NCI-H1417 (cell line): ENCODE measurements around the gene PALMD.

Experiments
- DNase-seq, 3 experiments: peaks; one replicate each; lab custom pipeline; 2025; lab: John Stamatoyannopoulos, UW

Gene PALMD

GRCh38 chr1:99697580-99697979 is 51.7 kb downstream of the PALMD start:
- no peak for DNase-seq

GRCh38 chr1:99700020-99700419 is 54.1 kb downstream of the PALMD start:
- no peak for DNase-seq

- DNase-seq = no peak
Measured at GRCh38 chr1:99702221-99702620, 56.3 kb downstream of the PALMD start.

DNA sequence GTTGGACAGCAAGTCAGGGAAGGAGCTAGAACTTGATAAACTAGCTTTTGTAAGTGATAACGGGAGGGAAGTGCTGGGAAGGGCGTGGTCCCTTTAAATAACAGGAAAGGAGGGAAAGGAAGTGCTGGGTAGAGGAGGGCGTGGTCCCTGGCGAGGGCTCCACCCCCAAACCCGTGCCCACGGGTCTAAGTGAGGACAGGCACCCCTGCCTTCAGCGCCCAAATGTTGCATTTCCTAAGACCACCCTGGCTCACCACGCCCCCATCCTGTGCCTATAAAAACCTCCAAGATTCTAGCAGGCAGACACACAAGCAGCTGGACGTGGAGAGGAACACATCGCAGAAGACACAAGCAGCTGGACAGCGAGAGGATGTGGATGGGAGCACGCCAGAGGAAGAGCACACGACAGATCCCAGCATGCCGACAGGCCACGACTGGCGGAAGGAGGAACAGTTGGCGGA is 58.5 kb downstream of the PALMD start:
- no peak for DNase-seq

- no peak for DNase-seq
Measured at GRCh38 chr1:99705385-99705784, 59.5 kb downstream of the PALMD start.

DNA sequence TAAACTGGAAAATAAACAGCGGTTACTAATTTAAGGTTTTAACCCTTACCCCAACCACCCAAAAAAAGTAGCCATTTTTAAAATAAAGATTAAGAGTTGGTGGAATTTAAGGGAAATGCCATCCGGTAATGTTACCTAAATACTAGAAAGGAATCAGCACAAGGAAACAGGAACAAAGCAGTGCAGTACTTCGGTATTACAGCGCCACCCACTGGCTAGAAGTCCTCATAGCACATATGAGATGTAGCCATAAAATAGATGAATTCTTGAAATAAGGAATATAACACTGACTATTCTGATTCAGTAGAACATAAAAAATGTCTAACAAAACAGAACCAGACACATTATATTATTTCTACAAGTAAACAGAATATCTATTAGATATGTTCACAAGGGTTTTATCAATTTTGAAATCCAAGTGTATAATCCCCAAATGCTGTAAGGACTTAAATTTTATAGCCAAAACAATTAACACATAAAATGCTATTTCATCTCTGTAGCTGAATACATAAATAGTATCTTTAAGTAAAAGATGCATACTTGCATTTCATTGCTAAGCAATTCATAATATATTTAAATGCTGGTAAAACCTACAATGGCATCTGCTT is 61.7 kb downstream of the PALMD start:
- DNase-seq = peak; percentile 49 to 86 (median 63)

- DNase-seq = no peak
Measured at GRCh38 chr1:99710994-99711393, 65.1 kb downstream of the PALMD start.

DNA sequence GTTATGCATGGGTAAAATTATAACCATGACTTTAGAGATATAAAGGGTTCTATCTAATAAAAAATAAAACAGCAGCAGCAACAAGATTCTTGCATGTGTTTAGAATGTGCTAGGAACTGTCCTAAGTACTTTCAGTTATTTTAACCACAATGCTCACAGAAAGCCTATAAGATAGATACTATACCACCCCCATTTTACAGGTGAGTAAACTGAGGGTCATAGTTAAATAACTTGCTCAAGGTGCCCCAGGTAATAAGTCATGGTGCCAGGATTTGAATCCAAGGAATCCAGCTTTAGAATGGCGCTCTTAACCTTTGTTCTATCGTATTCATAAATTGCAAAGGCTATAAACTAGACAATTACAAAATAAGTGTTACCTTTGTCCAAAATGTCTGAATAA is 67.1 kb downstream of the PALMD start:
- DNase-seq = no peak

DNA sequence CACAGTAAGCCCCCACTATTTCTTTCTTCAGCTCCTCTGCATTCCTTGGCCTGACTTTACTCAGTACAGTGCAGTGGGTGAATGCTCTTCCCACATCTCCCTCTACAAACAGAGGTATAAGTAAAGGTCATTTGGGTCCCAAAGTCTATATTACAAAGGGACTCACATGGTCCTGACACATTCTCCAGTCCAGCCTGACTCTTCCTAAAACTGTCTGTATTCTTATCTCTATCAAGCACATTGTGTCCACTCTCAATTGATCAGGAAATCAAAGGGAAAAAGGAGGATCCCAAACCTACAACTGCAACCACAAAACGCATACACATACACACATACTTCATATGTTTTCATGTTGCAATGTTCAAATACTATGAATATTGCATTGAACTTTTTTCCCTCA is 71.1 kb downstream of the PALMD start:
- no peak for DNase-seq

DNA sequence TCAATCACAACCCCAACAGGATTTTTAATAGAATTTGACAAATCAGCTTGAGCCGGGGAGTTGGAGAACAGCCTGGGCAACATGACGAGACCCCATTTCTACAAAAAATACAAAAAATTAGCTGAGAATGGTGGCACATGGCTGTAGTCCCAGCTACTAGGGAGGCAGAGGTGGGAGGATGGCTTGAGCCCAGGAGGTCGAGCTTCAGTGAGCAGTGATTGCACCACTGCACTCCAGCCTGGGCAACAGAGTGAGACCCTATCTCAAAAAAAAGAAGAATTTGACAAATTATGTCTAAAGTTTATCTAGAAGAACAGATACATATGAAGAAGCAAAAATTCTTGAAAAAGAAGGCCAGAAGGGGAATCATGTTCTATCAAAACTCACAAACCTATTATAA is 77.3 kb downstream of the PALMD start:
- DNase-seq = no peak

- no peak for DNase-seq
Measured at GRCh38 chr1:99725996-99726395, 80.1 kb downstream of the PALMD start.

GRCh38 chr1:99726407-99726806 is 80.5 kb downstream of the PALMD start:
- no peak for DNase-seq

GRCh38 chr1:99726818-99727217 is 80.9 kb downstream of the PALMD start:
- DNase-seq = no peak

- peak in 1 of 3 experiments; percentile 20 for DNase-seq
Measured at GRCh38 chr1:99727575-99728185, 81.8 kb downstream of the PALMD start.

DNA sequence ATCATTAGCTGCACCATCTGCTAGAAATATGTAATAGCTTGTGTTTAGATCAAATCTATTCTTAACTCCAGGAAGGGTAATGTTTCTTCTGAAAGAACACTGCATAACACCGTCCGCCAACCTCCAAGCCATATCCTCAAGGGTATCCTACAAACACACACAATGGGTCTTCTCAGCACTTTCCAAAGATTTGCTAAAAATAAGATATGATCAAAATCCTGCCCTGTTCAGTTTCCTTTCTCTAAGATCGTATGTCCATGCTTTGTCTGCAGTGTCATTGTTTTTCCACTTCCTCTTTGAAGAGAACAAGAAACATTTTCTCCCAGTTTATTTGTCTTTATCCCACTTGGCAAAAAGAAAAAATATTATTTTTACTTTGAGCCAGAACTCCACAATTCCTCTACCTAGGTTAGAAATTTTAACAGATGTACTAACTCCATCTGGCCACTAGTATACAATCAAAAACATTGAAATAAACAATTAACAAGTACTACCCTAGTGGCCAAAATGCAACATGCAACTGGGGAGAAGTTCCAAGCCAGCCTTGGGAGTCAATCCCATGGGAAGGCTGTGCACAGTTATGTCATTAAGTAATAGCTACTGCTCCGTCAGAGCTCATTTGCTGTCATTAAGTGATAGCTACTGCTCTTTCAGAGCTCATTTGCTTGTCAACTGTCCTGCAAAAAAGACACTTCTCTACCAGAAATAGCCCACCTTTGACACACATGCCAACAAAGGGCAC is 82.8 kb downstream of the PALMD start:
- DNase-seq = no peak

DNA sequence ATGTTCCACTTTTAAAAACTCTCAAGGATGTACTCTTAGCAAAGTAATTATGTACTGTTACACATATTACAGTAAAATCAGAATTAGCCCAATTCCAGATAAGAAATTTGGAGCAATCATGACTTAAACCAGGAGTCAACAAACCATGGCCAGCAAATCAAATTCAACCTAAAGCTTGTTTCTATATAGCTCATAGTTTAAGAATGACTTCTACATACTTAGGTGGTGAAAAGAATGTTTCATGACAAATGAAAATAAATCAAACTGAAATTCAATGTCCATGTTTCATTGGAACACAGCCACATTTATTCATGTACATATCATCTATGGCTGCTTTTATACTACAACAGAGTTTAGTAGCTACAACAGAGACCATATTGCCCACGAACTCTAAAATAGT is 85.5 kb downstream of the PALMD start:
- no peak for DNase-seq

DNA sequence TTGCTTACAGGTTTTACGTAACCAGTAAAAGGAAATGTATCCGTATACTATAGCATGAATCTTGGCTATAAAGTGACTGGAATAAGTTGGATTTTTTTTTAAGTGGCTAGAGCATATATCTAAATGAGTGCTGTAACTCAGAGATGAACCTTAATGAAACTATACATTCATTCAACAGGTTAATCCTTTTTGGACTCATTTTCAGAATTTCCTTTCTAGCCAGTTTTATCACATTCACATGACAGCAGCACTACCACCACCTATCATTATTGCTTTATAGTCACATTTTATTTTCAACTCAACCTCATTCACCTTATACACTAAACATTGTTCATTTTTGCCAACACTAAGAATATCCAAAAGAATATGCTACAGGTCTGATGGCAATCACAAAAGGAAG is 89.9 kb downstream of the PALMD start:
- DNase-seq = no peak

DNA sequence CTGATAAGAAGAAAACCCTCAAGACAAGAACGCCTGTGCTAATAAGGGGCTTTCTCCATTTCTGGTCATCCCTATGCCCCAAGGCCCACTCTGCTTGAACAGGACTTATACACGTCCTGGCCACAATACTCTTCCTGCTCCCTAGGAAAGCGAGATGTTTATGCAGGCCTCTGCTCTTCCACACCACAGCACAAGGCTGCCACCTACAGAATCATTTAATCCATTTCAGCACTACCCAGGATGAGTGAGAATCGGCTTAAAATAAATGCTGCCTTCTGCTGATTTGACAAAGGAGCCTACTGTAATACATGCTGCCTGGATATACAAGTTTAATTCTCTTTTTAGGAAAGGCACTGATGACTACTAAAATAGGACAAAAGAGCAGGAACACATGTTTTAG is 91.1 kb downstream of the PALMD start:
- peak in 2 of 3 experiments; percentile 49 to 83 for DNase-seq

DNA sequence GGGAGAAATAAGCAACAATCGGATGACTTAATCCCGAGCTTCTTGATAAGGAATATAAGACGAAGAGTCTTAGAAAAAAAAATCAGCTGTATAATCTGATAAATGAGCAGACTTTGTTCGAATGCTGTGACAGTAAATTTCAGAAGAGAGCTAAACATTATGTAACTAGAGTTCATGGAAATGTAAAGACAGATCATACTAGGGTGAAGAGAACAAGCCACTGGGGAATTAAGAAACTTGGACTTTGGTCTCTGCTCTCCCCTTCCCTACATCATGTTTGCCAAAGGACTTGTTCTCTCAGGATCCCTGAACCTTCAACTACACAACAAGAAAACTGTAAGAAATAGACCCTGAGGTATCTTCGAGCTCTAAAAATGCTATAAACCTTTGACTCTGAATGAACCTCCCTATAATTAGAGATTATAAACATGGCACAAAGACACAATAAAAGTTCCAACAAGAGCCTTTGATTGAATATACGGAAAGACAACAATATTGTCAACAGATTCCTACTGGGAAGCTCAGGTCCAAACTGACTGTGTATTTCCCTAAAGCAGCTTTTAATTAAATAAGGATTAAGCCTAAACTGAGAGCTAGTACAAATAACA is 93.0 kb downstream of the PALMD start:
- no peak for DNase-seq

DNA sequence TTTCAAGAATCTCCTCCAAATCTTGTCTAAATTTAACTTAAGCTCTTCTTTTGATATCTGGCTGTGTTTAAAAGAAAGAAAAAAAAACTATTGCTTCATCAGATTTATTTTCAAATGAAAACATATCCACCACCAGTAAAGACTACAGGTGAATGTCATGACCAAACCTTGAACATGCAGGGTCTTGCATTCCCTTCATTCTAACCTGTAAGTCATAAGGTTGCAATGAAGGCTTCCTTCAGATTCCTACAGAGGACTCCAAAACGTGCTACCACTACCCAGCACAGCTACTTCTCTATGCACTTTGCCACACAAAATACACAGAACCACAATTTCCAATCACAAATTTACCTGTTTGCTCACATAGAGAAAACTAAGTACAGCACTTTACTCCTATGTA is 94.2 kb downstream of the PALMD start:
- DNase-seq = no peak
